Ishikawa (cell line): ENCODE data around the gene CYB5B.

Experiments used
- CEBPB ChIP-seq: IDR thresholded peaks from 2 replicates; pipeline ENCODE4 v1.6.1; 2012
- CREB1 ChIP-seq: IDR thresholded peaks from 2 replicates; pipeline ENCODE4 v1.6.1; 2012; ENCODE audit warnings: low read depth
- EGR1 ChIP-seq: IDR thresholded peaks from 2 replicates; pipeline ENCODE4 v1.6.1; 2012
- EP300 ChIP-seq: IDR thresholded peaks from 2 replicates; pipeline ENCODE4 v1.6.1; 2012; ENCODE audit warnings: borderline replicate concordance
- FOXM1 ChIP-seq: IDR thresholded peaks from 2 replicates; pipeline ENCODE4 v1.6.1; 2012; ENCODE audit warnings: low read depth, borderline replicate concordance
- MAX ChIP-seq: IDR thresholded peaks from 2 replicates; pipeline ENCODE4 v1.6.1; 2012
- NFIC ChIP-seq: IDR thresholded peaks from 2 replicates; pipeline ENCODE4 v1.6.1; 2012
- RAD21 ChIP-seq: IDR thresholded peaks from 2 replicates; pipeline ENCODE4 v1.6.1; 2012; ENCODE audit warnings: low read depth
- REST ChIP-seq: IDR thresholded peaks from 2 replicates; pipeline ENCODE4 v1.6.1; 2012; ENCODE audit warnings: low read depth, mild to moderate bottlenecking
- TAF1 ChIP-seq: IDR thresholded peaks from 2 replicates; pipeline ENCODE4 v1.6.1; 2012; ENCODE audit warnings: low read depth, mild to moderate bottlenecking
- TCF12 ChIP-seq: IDR thresholded peaks from 2 replicates; pipeline ENCODE4 v1.6.1; 2012; ENCODE audit warnings: low read depth
- TEAD4 ChIP-seq: IDR thresholded peaks from 2 replicates; pipeline ENCODE4 v1.6.1; 2012
- USF1 ChIP-seq: IDR thresholded peaks from 2 replicates; pipeline ENCODE4 v1.6.1; 2012
- YY1 ChIP-seq: IDR thresholded peaks from 2 replicates; pipeline ENCODE4 v1.6.1; 2012; ENCODE audit warnings: low read depth
- ZBTB7A ChIP-seq: IDR thresholded peaks from 2 replicates; pipeline ENCODE4 v1.6.1; 2012; ENCODE audit warnings: low read depth

The CYB5B gene

GRCh38 chr16:69490707-69491324, 66.4 kb downstream of the CYB5B start:
- no peak for TF ChIP-seq ZBTB7A
- TF ChIP-seq CEBPB, result no peak
- TF ChIP-seq USF1, result no peak
- no peak for TF ChIP-seq MAX
- TF ChIP-seq TCF12, result no peak
- no peak for TF ChIP-seq RAD21
- no peak for TF ChIP-seq TEAD4
- no peak for TF ChIP-seq REST
- TF ChIP-seq FOXM1, result no peak
- no peak for TF ChIP-seq YY1
- TF ChIP-seq NFIC, result no peak
- TF ChIP-seq EGR1, result no peak

- TF ChIP-seq RAD21 (peak; percentile 66), EGR1 (no peak), TCF12 (0 out of 2 replicates have a peak, but pooled peaks have one; percentile 18)
Measured at GRCh38 chr16:69494991-69495392, 70.6 kb downstream of the CYB5B start.

- TF ChIP-seq TCF12, result no peak
- TF ChIP-seq USF1, result no peak
- TF ChIP-seq EGR1, result no peak
- no peak for TF ChIP-seq EP300
- TF ChIP-seq MAX, result no peak
- no peak for TF ChIP-seq RAD21
- no peak for TF ChIP-seq FOXM1
- TF ChIP-seq TEAD4, result no peak
- TF ChIP-seq CREB1, result no peak
- TF ChIP-seq REST, result no peak
Measured at GRCh38 chr16:69495821-69496220, 71.4 kb downstream of the CYB5B start.

GRCh38 chr16:69496376-69496775, 72.0 kb downstream of the CYB5B start:
- TF ChIP-seq TAF1 (no peak), NFIC (no peak), USF1 (no peak), FOXM1 (no peak), RAD21 (no peak), TCF12 (no peak), CEBPB (no peak), EP300 (no peak), CREB1 (no peak), YY1 (no peak), TEAD4 (no peak), ZBTB7A (no peak), EGR1 (no peak), REST (no peak), MAX (no peak)
